Stimulated activated CD8-positive, alpha-beta memory T cell treated with anti-CD3 and anti-CD28 coated beads, Interleukin-4, amount 100 ng/mL, for 48 hours (primary cell): Measurements from ENCODE around the gene PCF11.
"Not testable (repeated sequence)": the region's sequence is repeated elsewhere in the genome, so short reads cannot be mapped to it uniquely, and the experiment has no call there.

Source experiments
- DNase-seq: peaks from one replicate; pipeline ENCODE4 v3.0.0-alpha.2; 2020

PCF11 gene

DNA sequence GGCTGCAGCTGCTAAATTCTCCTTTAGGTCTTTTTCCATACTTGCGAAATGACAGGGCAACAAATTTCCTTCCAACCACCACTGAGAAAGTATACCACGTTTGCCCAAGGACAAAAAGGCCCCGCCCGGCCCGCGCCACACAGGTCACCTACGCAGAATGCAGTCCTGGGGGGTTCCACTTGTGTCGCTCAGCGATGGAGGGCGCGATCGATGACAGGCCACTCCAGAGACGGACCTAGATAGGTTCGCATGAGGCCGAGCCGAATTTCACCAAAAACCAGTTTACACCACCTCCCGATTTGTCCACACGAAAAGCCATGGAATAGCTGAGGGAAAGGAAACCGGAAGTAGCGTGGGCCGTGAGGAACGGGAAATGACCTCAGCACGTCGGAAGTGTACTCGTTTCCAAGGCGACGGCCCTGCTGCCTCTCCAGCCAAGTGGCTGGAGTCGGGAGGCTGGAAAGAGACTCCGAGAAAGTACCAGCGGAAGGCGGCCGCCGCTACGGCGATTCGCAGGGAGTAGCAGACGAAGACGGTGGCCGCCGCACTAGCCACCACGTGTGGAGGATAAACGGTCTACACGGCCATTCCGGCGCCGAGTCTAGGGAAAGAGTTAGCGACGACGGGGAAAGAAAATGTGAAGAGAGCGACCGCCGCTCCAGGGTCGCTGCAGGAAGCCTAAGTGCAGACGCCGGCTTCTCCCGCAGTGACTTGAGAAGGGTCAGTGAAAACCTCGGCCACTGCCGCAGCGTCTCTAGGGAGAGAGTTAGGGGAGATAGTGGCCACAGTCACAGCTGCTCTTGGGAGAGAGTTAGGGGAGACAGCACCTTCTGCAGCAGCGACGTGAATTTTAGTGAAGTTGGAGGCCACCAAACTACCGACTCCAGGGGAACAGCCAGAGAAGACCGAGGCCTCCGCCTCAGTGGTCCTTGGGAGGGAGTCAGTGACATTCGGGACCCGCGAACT is 36.7 kb downstream of the PCF11 start, which contains the start of gene ANKRD42:
ANKRD42 (plus strand) TSS at position 398 of the 966 bp plus-strand sequence. CDS start 959 bp downstream, outside the sequence.
- peak; percentile 92 for DNase-seq

GRCh38 chr11:83194281-83195142 is 37.6 kb downstream of the PCF11 start:
- DNase-seq = peak; percentile 76

DNA sequence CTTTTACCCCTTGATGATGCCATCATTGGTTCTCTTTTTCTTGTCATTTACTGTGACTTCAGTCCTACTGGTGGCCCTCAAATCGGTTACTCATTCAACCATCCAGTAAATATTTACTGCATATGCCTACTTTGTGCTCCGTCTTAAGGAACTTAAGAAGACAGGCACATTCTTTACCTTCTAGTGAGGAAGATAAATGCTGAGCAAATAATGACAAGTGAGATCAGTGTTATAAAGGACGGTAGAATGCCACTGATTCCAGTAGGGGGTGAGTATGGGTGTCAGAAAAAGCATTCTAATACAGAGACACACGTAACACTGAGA is 38.2 kb downstream of the PCF11 start:
- no peak for DNase-seq

- no peak for DNase-seq
These were observed 38.7 kb downstream of the PCF11 start for GRCh38 chr11:83195649-83196048.

DNA sequence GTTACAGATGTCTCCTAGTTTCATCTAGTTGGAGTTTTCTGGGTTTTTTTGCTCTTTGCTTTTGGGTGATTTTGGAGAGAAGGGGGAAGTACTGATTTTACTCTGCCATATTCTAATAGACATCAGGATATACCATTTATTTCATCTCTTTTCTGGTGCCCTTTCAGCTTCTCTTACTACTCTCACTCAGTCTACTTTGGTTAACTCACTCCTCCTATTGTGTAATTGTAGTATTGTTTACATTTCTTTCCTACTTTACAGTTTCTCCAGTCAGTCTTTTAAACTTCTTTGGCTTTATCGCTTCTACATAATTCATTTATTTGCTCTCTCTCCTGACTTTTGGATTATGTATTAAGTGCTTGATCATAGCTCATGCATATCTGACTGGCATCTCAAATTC is 43.1 kb downstream of the PCF11 start:
- no peak for DNase-seq

GRCh38 chr11:83205608-83206185 is 48.8 kb downstream of the PCF11 start:
- DNase-seq = no peak

- no peak for DNase-seq
These were observed 49.3 kb downstream of the PCF11 start for GRCh38 chr11:83206221-83206620.

GRCh38 chr11:83206771-83207382 is 49.9 kb downstream of the PCF11 start:
- DNase-seq = not testable (repeated sequence)

- DNase-seq = no peak
These were observed 62.2 kb downstream of the PCF11 start for GRCh38 chr11:83219095-83219494.

- no peak for DNase-seq
These were observed 63.3 kb downstream of the PCF11 start for GRCh38 chr11:83220260-83220659.

DNA sequence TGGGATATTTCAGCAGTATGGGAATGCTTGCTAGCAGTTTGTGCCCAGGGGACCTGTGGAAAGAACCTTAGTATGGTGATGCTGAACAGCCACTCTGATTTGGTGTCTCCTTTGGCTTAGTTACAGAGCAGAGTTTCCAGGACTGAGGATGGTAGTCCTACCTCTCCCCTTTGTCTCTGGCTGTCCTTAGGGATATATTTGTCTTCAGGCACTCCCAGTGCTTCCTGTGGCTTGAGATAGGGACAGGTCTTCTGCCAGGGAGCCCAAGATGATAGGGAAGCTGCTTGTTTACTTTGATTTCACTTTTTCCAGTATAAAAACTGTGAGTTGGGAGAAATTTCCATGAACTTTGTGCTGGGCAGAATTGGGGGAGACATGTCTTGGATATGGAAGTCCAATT is 64.8 kb downstream of the PCF11 start:
- no peak for DNase-seq

DNA sequence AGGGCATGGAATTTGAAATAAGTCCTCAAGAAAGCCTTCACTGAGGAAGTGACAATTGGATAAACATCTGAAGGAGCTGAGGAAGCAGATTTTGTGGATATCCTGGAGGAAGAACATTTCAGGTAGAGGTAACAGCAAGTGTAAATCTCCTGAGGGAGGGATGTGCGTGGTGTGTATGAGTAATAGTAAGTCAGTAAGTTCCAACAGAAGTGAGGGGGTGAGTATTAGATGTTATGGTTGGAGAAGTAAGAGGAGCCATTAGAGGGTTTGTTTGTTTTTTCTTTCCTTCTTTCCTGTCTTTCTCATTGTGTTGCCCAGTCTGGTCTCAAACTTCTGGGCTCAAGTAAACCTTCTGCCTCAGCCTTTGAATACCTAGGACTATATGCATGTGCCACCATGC is 65.6 kb downstream of the PCF11 start:
- no peak for DNase-seq

DNA sequence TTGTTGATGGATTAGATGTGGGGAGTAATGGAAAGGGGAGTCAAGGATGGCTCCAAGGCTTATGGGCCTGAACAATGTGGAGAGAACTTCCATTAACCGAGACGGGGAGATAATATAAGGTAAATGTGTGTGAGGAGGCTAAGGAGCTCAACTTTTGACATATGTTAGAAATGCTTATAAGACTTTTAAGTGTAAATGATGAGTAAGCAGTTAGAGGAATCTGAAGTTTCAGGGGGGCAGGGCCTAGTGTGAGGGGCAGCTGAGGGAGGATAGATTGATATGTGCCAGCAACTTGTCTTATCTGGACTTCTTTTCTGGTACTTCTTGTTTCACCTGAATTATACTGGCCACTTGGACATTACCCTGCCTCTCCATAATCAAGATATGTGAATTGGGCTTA is 66.5 kb downstream of the PCF11 start:
- no peak for DNase-seq

- no peak for DNase-seq
These were observed 78.9 kb downstream of the PCF11 start for GRCh38 chr11:83235825-83236224.
